Type B pancreatic cell (in vitro differentiated cells): ENCODE measurements around the gene BTBD17. TPM values are rescaled to one million over a fixed set of nuclear protein-coding genes. Genes with fewer than 3 reads are reported as not detected.

Source experiments
- DNase-seq: peaks from one replicate; pipeline ENCODE4 v3.0.0; 2021; ENCODE audit warnings: mixed read lengths; ENCODE audit not compliant: unreplicated experiment; ENCODE audit errors: extremely low spot score
- H3K27ac Mint-ChIP-seq: 2 replicates; pipeline ENCODE4 v1.8.0; 2021; ENCODE audit warnings: mild to moderate bottlenecking, mixed read lengths
- H3K27me3 Mint-ChIP-seq: 2 replicates; pipeline ENCODE4 v1.8.0; 2021; ENCODE audit warnings: mixed read lengths
- H3K36me3 Mint-ChIP-seq: 2 replicates; pipeline ENCODE4 v1.8.0; 2021; ENCODE audit warnings: mixed read lengths
- H3K4me1 Mint-ChIP-seq: one replicate; pipeline ENCODE4 v1.8.0; 2021; ENCODE audit warnings: mixed read lengths; ENCODE audit not compliant: unreplicated experiment
- H3K4me3 Mint-ChIP-seq: 2 replicates; pipeline ENCODE4 v1.8.0; 2021; ENCODE audit warnings: mild to moderate bottlenecking, mixed read lengths
- H3K9me3 Mint-ChIP-seq: 2 replicates; pipeline ENCODE4 v1.8.0; 2021; ENCODE audit warnings: mixed read lengths
- CTCF ChIP-seq: fragments of 200-600 bp; sonication (generic); conservative IDR thresholded peaks from 2 replicates; pipeline ENCODE4 v1.5.0; 2021; ENCODE audit warnings: antibody characterized with exemption, mild to moderate bottlenecking
- total RNA-seq: library from RNA; stranded (reverse); gene quantifications from 2 replicates; pipeline ENCODE4 v1.2.1, GENCODE V29; 2021; ENCODE audit warnings: low replicate concordance

The BTBD17 gene
- total RNA-seq, 1 donor from 2014 or later, result 5.2 TPM

DNA sequence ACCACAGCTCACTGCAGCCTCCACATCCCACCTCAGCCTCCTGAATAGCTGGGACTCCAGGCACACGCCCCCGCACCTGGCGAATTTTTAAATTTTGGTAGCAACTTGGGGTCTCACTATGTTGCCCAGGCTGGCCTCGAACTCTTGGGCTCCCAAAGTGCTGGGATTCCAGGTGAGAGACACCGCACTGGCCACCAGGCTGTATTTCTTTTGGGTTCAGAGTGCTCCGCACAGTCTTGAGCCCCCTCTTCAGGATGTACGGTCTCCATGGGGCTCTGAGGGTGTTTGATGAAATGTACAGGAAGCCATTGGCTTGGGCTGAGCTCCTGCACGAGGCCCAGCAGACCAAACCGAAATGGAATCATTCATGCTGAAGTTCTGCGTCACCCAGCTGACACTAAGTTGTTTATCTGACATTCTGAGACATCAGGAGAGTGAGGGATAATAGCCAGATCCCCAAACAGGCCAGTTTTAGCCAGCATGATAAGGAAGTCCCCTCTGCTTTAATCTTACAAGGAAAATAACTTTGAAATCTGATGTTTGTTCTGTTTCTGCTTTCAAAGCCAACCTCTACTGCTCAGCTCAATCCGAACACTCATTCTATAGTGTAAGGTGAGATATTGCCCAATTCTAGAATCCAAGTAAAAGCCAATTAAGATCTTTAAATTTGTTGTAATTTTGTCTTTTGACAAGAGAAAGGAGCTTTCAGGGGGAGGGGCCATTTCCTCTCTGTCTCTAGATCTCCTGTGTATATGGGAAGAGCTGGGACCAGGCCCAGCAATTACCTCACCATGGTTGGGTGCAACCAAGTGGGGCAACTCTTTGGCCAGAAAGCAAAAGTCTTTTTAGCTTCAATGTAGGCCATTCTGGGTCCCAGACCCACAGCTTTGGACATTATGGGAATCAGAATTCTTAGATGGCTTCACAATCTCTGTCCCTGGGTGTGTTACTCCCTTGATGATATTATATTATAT is 29.3 kb upstream of the BTBD17 start:
- H3K9me3 Mint-ChIP-seq, result no peaks in the 10 kb centered on the region
- H3K27ac Mint-ChIP-seq, result no peak overlapping the region
- TF ChIP-seq CTCF, result no peak
- H3K4me1 Mint-ChIP-seq, result peaks cover 19% of the 10 kb centered on the region
- H3K4me3 Mint-ChIP-seq, result no peak overlapping the region
- no peaks in the 10 kb centered on the region for H3K27me3 Mint-ChIP-seq
- no peaks in the 10 kb centered on the region for H3K36me3 Mint-ChIP-seq
- no peak for DNase-seq

DNA sequence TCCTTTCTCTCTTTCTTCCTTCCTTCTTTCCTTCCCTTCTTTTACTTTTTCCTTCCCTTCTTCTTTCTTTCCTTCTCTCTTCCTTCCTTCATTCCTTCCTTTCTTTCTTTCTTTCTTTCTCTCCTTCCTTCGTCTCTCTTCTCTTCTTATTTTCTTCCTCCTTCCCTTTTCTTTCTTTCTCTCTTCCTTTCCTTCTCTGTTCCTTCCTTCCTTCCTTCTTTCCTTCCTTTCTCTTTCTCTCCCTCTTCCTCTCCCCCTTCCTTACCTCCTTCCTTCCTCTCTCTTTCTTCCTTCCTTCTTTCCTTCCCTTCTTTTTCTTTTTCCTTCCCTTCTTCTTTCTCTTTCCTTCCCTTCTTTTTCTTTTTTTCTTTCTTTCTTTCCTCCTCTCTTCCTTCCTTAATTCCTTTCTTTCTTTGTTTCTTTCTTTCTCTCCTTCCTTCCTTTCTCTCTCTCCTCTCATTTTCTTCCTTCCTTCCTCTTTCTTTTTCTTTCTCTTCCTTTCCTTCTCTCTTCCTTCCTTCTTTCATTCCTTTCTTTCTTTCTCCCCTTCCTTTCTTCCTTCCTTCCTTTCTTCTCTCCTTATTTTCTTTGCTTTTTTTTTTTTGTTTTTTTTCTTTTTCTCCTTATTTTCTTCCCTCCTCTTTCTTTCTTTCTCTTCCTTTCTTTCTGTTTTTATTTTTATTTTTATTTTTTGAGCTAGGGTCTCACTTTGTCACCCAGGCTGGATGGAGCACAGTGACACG is 28.4 kb upstream of the BTBD17 start:
- DNase-seq, result no peak
- Mint-ChIP-seq H3K27me3 (no peaks in the 10 kb centered on the region), H3K27ac (no peak overlapping the region), H3K36me3 (no peaks in the 10 kb centered on the region), H3K4me1 (peaks cover 12% of the 10 kb centered on the region), H3K4me3 (no peak overlapping the region), H3K9me3 (no peaks in the 10 kb centered on the region)
- no peak for TF ChIP-seq CTCF

GRCh38 chr17:74389084-74389753 is 27.6 kb upstream of the BTBD17 start:
- peak overlapping the region; percentile 10 for H3K27ac Mint-ChIP-seq
- no peak for DNase-seq
- no peaks in the 10 kb centered on the region for H3K9me3 Mint-ChIP-seq
- H3K4me3 Mint-ChIP-seq, result no peak overlapping the region
- TF ChIP-seq CTCF, result no peak
- no peaks in the 10 kb centered on the region for H3K36me3 Mint-ChIP-seq
- peaks cover 6% of the 10 kb centered on the region for H3K4me1 Mint-ChIP-seq
- no peaks in the 10 kb centered on the region for H3K27me3 Mint-ChIP-seq

DNA sequence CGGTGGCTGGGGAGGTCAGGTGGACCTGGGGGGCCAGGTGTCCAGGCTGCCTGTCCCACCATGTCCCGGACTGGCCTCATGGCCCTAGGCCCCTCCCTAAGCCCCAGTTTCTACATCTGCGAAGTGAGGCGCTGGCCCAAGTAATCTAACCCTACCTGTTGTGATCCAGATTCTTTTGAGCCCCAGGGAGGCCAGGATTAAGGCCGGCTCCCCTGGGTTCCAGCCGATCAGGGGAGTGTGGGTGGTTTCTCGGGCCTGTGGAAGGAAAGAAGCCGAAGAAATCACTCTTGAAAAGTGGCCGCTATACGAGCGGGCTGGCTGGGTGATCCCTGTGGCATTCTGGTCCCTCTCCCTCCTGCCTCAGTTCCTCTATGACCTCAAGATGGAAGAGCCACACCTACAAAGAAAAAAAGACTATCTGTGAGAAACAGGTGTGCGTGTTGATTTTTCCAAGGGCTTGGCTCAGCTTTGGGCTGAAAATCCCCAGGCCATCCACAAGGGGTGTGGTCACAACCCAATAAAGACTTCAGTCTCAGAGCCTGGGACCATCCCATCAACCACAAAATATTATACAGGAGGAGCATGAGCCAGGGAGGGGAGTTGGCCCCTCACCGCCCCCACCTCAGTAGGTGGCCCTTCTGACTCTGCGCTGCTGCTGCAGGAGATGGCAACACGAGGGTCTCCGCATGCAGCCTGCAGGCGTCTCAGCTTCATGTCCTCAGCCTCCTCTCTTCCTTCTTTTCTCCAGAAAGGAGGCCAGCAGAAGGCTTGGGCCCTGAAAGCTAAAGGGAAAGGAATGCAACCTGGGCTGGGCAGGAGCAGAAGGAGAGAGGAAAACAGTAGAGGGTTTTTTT is 25.9 kb upstream of the BTBD17 start:
- no peak overlapping the region for H3K4me3 Mint-ChIP-seq
- TF ChIP-seq CTCF, result peak; percentile 25
- H3K36me3 Mint-ChIP-seq, result no peaks in the 10 kb centered on the region
- no peak overlapping the region for H3K27ac Mint-ChIP-seq
- no peaks in the 10 kb centered on the region for H3K4me1 Mint-ChIP-seq
- no peaks in the 10 kb centered on the region for H3K27me3 Mint-ChIP-seq
- no peaks in the 10 kb centered on the region for H3K9me3 Mint-ChIP-seq
- DNase-seq, result no peak

DNA sequence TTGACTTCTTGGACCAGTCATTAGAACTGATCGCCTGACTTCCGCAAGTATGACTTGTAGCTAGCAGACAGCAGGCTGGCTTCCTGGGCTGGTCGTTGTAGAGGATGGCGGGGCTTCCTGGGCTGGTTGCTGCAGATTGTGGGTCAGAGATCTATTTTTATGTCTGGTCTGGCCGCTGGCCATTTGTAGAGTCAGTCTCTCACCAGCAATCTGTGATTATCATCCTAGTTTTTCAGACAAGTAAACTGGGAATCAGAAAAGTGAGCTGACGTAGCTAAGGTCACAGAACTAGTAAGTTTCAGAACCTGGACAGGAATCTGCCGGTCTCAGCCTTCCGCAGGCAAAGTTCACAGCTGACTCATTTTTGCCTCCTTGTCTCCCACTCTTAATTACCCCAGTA is 24.7 kb upstream of the BTBD17 start:
- TF ChIP-seq CTCF, result no peak
- no peak overlapping the region for H3K27ac Mint-ChIP-seq

More for the DNA sequence above, 24.7 kb upstream of the BTBD17 start:
- H3K4me1 Mint-ChIP-seq, result peaks cover 1% of the 10 kb centered on the region
- H3K27me3 Mint-ChIP-seq, result no peaks in the 10 kb centered on the region
- H3K9me3 Mint-ChIP-seq, result no peaks in the 10 kb centered on the region
- DNase-seq, result no peak
- no peaks in the 10 kb centered on the region for H3K36me3 Mint-ChIP-seq
- H3K4me3 Mint-ChIP-seq, result no peak overlapping the region
